OCI-LY7 (cell line): ENCODE data around the gene BCL7A.

Experiments used
- CTCF ChIP-seq: fragments of 200-600 bp; sonication (generic); conservative IDR thresholded peaks from 2 replicates; pipeline ENCODE4 v1.5.1; 2014; ENCODE audit warnings: mild to moderate bottlenecking, antibody characterized with exemption, low read length, moderate library complexity, mixed read lengths
- EZH2phosphoT487 ChIP-seq: fragments of 200-600 bp; sonication (generic); IDR thresholded peaks from 2 replicates; pipeline ENCODE4 v1.6.1; 2018; ENCODE audit warnings: low read depth, borderline replicate concordance, mild to moderate bottlenecking, mixed run types, antibody characterized with exemption, low read length, moderate library complexity, mixed read lengths

- TF ChIP-seq CTCF (no peak), EZH2phosphoT487 (no peak)
These were observed 13.6 kb downstream of the BCL7A start for GRCh38 chr12:122035292-122035691.
